HUES6 (cell line): ENCODE results near the gene FXYD4.

Experiments
- H3K27ac ChIP-seq: 2 replicates; pipeline ENCODE4 v1.7.0; 2013; ENCODE audit warnings: low read depth, mild to moderate bottlenecking, low read length, inconsistent platforms
- H3K27me3 ChIP-seq: 2 replicates; pipeline ENCODE4 v1.6.1; 2013; ENCODE audit warnings: low read length; ENCODE audit not compliant: control insufficient read depth, insufficient read depth
- H3K36me3 ChIP-seq: 2 replicates; pipeline ENCODE4 v1.6.1; 2013; ENCODE audit warnings: low read length; ENCODE audit not compliant: control insufficient read depth, insufficient read depth
- H3K4me1 ChIP-seq: 2 replicates; pipeline ENCODE4 v1.6.1; 2013; ENCODE audit warnings: low read length; ENCODE audit not compliant: control insufficient read depth, insufficient read depth
- H3K4me3 ChIP-seq: 2 replicates; pipeline ENCODE4 v1.5.1; 2013; ENCODE audit warnings: low read depth, low read length
- H3K9ac ChIP-seq: one replicate; pipeline ENCODE4 v1.6.1; 2013; ENCODE audit warnings: mild to moderate bottlenecking, low read length
- H3K9me3 ChIP-seq: 2 replicates; pipeline ENCODE4 v1.6.1; 2013; ENCODE audit warnings: low read depth, low read length; ENCODE audit not compliant: control insufficient read depth, insufficient read depth

FXYD4 gene

DNA sequence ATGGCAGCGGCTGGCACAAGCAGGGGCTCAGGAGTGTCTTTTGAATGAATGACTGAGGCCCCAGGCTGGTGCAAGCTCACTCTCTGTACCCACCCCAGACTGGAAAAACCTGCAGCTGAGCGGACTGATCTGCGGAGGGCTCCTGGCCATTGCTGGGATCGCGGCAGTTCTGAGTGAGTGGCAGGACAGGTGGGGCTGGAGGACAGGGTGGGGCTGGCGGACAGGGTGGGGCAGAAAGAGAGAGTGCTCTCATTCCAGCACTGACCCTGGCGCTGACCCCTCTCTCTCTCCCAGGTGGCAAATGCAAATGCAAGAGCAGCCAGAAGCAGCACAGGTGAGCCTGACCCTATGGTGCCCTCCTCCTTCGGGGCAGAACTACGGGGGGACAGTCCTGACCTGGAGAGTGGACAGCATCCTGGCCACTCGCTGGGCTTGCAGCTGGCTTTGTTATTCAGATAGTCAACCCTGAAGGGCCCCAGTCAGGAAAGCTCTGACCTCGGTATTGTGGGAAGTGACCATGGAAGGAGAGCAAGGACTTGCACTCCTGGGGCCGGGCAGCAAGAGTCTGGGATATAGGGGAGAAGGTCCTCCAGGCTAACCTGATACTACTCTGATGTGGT lies 4.1 kb downstream of the FXYD4 start:
- Histone ChIP-seq H3K4me3 (no peak overlapping the region), H3K9me3 (no peaks in the 10 kb centered on the region), H3K36me3 (no peaks in the 10 kb centered on the region), H3K27ac (no peak overlapping the region), H3K27me3 (no peaks in the 10 kb centered on the region), H3K4me1 (peaks cover 30% of the 10 kb centered on the region), H3K9ac (no peak overlapping the region)

DNA sequence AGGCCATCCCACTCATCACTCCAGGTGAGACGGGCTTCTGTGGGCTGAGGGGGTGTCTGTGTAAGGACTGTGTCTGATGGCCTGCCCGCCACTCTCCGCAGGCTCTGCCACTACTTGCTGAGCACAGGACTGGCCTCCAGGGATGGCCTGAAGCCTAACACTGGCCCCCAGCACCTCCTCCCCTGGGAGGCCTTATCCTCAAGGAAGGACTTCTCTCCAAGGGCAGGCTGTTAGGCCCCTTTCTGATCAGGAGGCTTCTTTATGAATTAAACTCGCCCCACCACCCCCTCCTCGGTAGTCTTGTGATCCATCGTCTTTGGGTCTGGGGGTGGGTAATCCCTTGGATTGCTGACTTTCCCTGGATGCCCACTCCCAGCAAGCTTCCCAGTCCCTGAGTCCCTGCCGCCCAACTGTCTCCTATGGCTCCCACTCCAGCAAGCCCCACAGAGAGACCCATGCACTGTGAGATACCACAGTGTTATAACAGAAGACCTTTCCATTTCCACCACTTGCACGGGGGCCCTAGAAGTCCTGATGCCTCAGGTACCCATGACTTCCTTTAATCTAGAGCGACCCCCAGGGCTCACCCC lies 4.7 kb downstream of the FXYD4 start:
- Histone ChIP-seq H3K4me3 (no peak overlapping the region), H3K36me3 (no peaks in the 10 kb centered on the region)

DNA sequence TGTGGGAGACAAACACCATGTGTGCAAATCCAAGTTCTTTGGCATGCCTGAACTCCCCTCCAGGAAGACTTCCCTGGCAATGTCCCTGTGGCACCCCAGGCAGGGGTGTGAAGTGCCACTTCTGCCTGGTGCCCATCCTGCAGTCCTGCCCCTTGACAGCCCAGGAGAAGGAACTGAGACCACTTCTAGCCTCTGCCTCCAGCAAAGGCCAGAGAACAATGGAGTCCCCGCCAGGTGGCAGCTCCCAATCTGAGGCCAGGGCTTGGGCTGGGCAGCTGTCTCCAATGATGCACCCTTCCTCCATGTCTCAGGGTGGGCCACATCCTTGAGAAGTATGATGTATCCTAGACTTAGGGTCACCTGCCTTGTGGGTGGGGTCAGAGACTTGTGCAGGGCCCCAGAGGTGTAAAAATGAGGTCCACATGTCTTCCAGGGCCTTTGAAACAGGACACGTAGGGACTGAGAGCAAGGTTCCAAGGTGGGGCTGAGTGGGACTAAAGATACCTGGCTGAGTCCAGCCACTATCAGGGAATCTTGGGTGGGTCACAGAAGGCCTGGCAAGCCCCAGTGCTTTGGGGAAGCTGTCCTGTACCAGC lies 5.5 kb downstream of the FXYD4 start:
- H3K4me3 ChIP-seq: no peak overlapping the region
- no peak overlapping the region for H3K27ac ChIP-seq
- H3K9me3 ChIP-seq: no peaks in the 10 kb centered on the region
- no peaks in the 10 kb centered on the region for H3K27me3 ChIP-seq
- no peak overlapping the region for H3K9ac ChIP-seq
- peaks cover 30% of the 10 kb centered on the region for H3K4me1 ChIP-seq
- no peaks in the 10 kb centered on the region for H3K36me3 ChIP-seq

More for the DNA sequence above, 4.7 kb downstream of the FXYD4 start:
- Histone ChIP-seq H3K27ac (no peak overlapping the region), H3K27me3 (no peaks in the 10 kb centered on the region), H3K9ac (no peak overlapping the region), H3K4me1 (peaks cover 30% of the 10 kb centered on the region), H3K9me3 (no peaks in the 10 kb centered on the region)

- peaks cover 30% of the 10 kb centered on the region for H3K4me1 ChIP-seq
- no peaks in the 10 kb centered on the region for H3K9me3 ChIP-seq
- H3K4me3 ChIP-seq: no peak overlapping the region
- H3K36me3 ChIP-seq: no peaks in the 10 kb centered on the region
- H3K27ac ChIP-seq: no peak overlapping the region
- H3K27me3 ChIP-seq: no peaks in the 10 kb centered on the region
- no peak overlapping the region for H3K9ac ChIP-seq
These were observed 6.0 kb downstream of the FXYD4 start for GRCh38 chr10:43377424-43377883.

GRCh38 chr10:43380610-43381222 lies 9.3 kb downstream of the FXYD4 start:
- H3K36me3 ChIP-seq: peaks cover 3% of the 10 kb centered on the region
- no peaks in the 10 kb centered on the region for H3K9me3 ChIP-seq
- no peak overlapping the region for H3K4me3 ChIP-seq
- H3K9ac ChIP-seq: no peak overlapping the region
- no peak overlapping the region for H3K27ac ChIP-seq
- H3K27me3 ChIP-seq: no peaks in the 10 kb centered on the region
- peaks cover 17% of the 10 kb centered on the region for H3K4me1 ChIP-seq

GRCh38 chr10:43383204-43383971 lies 12.0 kb downstream of the FXYD4 start:
- no peaks in the 10 kb centered on the region for H3K27me3 ChIP-seq
- H3K4me1 ChIP-seq: no peaks in the 10 kb centered on the region
- H3K9ac ChIP-seq: no peak overlapping the region
- H3K4me3 ChIP-seq: no peak overlapping the region
- peaks cover 30% of the 10 kb centered on the region for H3K36me3 ChIP-seq
- H3K27ac ChIP-seq: no peak overlapping the region
- no peaks in the 10 kb centered on the region for H3K9me3 ChIP-seq

GRCh38 chr10:43384252-43385221 lies 13.1 kb downstream of the FXYD4 start:
- no peak overlapping the region for H3K4me3 ChIP-seq
- H3K4me1 ChIP-seq: no peaks in the 10 kb centered on the region
- H3K9ac ChIP-seq: no peak overlapping the region
- no peaks in the 10 kb centered on the region for H3K27me3 ChIP-seq
- no peak overlapping the region for H3K27ac ChIP-seq
- no peaks in the 10 kb centered on the region for H3K9me3 ChIP-seq
- H3K36me3 ChIP-seq: peaks cover 41% of the 10 kb centered on the region

GRCh38 chr10:43385412-43386004 lies 14.1 kb downstream of the FXYD4 start:
- Histone ChIP-seq H3K27ac (no peak overlapping the region), H3K4me1 (no peaks in the 10 kb centered on the region; the same call in 1 of the 2 replicates), H3K36me3 (peaks cover 51% of the 10 kb centered on the region), H3K9me3 (no peaks in the 10 kb centered on the region), H3K4me3 (no peak overlapping the region), H3K9ac (no peak overlapping the region), H3K27me3 (no peaks in the 10 kb centered on the region)

DNA sequence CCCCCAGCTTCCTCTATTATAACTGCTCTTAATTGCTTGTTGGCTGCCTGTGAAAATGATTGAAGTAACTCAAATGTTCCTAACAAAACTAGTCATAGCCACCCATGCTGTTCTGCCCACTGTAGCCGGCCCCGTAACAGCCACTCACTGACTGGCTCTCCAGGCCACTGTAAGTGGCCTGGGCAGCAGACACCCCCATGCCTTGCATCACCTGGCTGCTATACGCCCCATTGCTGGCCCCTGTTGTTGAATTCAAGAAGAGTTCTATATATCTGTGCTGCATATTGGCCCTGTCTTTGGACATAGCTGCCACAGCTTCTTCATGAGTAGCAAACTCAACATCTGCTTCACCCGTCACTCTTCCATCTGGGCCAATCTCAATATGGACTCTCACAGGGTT lies 15.1 kb downstream of the FXYD4 start:
- Histone ChIP-seq H3K27me3 (no peaks in the 10 kb centered on the region), H3K27ac (no peak overlapping the region), H3K4me1 (no peaks in the 10 kb centered on the region; the same call in 1 of the 2 replicates), H3K9ac (no peak overlapping the region), H3K9me3 (no peaks in the 10 kb centered on the region), H3K4me3 (no peak overlapping the region), H3K36me3 (peaks cover 61% of the 10 kb centered on the region)
